Measurements from ENCODE around the gene DDX51. TPM values are rescaled to one million over a fixed set of nuclear protein-coding genes. Genes with fewer than 3 reads are reported as not detected.
"Not testable (repeated sequence)": the region's sequence is repeated elsewhere in the genome, so short reads cannot be mapped to it uniquely, and the experiment has no call there.

The DDX51 gene
- polyA plus RNA-seq, 1 donor, result 19.5 TPM

DNA sequence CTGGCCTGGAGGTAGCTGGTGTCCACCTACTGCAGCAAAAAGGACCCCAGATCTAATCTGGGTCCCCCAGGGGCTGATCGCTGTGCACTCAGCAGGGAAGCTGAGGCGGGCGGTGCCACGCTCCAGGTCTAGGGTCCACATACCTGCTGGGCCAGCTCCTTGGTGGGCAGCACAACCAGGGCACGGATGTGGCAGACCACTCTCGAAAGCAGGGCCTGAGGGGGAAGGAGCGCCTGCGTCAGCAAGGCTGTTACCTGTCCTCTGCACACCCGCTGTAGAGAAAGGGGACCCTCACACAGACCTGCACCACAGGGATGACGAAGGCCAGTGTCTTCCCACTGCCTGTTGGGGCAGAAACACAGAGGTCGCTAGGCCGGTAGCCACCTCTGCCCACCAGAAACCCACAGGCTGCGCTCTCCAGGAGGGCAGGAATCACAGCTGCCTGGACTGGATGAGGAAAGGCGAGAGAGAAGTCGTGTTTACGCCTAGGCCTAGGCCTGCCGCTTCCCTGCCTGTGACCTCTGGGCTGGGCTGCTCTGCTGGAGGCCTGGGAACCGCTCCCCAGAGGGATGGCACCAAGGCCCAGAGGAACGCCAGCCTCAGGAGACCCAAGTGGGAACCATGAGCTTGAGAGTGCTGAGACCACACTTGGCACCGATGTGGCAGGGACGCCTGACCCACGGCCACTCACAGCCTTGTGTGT, 2.0 kb downstream of the DDX51 start:
- DNase-seq, result no peak

DNA sequence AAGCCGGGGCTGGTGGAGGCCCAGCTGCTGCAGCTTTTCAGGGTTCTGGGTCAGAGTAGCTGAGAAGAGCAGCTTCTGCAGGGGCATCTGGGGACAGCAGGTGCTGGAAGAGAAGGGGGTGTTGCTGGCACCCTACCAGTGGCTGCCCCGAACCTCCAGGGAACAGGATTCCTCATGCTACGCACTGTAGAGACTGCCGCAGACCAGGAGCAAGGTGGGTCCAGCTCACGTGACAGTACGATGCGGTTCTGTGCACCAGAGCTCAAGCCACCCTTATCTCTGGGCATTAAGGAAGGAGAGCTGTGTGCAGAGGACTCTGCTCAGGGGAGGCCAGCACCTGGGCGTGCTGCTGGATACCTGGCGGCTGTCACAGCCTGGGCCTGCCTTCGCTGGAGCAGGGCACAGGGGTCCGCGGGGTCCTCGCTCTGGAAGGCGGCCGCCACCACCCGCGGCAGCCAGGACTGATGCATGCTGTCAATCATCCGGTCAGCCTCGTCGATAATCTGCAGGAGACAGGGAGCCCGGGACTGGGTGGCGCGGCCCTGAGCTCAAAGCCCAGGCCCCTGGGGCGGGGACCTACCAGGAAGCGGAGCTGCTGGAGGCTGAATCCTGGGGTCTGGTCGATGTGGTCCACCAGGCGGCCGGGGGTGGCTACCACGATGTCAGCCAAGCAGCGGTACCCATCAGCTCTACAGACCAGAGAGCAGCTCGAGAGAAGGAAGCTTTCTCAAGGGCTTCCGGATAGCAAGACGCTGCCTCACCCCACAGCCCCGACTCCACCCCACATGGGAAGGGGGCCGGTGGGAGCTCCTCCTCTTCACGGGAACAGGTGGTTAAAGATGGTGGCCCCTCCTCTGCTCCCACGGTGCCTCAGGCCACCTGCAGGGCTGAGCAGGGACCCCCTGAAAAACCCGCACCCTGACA, 2.9 kb downstream of the DDX51 start:
- no peak for DNase-seq

DNA sequence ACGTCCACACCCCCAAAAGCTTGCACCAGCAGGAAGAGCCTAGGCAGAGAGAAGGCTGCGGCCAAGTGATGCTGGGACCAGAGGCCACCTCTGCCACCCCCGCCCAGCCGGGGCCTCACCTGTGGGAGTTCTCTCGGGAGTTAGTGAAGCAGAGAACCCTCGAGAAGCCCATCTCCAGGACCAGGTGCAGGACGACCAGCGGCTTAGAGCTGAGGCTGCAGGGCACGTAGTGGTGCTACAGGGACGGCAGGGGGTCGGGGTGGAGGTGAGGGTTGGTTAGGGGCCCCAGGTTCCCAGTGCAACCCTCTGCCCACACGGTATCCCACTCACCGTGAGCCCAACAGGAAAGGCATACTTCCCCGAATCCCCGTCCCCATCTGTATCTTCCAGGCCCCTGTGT, 3.6 kb downstream of the DDX51 start:
- DNase-seq, result no peak

DNA sequence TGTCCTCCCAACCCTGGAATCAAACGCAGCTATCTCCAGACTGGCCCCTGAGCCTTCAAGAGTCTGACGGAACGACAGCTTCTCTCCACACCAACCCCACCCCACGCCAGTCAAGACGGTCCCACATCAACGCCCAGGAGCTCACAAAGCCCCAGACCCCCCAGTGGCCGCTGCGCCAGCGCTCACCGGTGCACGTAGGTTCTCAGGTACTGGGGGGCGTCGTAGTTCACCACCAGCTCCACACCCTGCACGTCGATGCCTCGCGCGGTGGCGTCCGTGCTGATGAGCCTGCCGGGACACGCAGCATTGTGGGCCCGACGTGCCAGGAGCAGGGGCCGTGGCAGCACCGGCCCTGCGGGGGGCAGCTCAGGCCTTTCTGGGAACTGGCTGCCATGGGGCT, 4.2 kb downstream of the DDX51 start:
- no peak for DNase-seq

DNA sequence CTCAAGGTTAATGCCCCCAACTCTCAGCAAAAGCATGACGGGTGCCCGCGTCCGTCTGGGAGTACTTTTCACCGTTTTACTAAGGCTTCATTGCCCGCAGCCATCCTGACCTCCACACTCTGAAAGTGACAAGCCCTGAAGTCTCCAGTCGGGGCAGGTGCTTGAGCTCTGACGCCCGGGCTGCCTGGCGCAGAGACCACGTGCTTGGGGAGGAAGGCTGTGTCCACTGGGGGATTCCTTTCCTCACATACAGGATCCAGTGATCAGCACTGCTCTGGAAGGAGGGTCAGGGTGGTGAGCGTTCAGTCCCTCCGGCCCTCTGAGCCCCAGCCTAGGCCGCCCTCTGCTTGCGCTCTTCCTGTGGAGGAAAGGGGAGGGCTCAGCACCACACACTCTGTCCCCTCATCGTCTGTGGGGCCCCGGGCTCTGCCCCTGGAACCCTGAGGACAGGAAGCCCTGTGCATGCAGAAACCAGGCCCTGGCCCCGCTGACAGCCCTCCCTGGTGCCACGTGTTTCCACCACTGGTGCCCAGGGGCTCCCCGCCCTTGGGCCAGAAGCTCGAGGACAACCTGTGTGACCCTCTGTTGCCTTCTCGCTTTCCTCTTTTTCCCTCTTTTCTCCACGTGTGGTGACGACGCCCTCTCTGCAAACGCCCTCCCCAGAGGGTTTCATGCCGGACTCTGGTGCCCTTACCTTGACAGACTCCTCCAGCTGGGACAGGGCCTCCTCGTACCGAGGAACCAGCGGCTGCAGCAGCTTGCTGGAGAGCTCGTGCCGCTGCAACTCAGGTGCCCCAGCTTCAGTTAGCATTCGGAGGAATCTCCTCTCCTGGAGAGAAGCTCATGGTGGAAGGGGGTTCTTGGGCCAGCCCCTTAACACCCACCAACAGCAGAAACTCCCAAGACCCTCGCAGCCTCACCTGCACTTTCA, 4.9 kb downstream of the DDX51 start:
- no peak for DNase-seq

DNA sequence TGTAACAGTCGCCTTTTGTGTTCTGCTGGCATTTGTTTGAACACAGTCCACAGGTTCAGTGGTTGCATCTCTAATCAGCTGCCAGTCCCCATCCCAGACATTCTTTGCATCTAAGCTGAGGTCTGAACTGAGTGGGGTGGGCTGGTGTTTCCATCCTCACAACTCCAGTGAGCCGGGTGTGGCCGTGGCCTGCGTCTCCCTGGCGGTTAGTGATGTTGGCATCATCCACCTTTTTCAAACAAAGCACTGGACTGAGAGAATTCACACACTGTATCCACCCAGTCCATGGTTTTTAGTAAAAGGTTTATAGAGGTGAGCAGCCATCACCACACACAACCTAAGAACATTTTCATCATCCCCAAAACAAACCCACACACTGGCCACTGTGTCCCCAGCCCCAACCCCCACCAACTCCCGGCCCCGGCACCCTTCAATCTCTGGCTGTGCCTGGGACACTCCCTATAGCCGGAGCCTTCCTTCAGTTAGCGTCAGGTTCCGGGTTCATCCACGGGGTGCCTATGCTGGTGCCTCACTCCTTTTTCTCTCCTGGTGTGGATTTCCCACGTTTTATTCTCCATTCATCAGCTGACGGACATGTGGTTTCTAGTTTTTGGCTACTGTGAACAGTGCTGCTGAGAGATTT, 6.5 kb downstream of the DDX51 start:
- no peak for DNase-seq

DNA sequence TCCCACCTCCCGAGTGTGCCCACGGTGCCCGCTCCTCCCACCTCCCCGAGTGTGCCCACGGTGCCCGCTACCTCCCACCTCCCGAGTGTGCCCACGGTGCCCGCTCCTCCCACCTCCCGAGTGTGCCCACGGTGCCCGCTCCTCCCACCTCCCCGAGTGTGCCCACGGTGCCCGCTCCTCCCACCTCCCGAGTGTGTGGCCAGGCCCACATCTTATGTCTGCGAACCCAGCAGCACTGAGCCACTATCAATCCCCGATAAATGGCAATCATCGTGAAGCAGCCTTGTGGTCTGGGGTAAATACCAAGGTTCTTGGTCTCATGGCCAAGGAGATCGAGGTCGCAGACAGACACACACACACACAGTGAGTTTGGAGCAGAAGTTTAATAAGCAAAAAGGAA, 7.9 kb downstream of the DDX51 start:
- DNase-seq, result not testable (repeated sequence)

DNA sequence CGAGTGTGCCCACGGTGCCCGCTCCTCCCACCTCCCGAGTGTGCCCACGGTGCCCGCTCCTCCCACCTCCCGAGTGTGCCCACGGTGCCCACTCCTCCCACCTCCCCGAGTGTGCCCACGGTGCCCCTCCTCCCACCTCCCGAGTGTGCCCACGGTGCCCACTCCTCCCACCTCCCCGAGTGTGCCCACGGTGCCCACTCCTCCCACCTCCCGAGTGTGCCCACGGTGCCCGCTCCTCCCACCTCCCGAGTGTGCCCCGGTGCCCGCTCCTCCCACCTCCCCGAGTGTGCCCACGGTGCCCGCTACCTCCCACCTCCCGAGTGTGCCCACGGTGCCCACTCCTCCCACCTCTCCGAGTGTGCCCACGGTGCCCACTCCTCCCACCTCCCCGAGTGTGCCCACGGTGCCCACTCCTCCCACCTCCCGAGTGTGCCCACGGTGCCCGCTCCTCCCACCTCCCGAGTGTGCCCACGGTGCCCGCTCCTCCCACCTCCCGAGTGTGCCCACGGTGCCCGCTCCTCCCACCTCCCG, 9.4 kb downstream of the DDX51 start:
- not testable (repeated sequence) for DNase-seq

DNA sequence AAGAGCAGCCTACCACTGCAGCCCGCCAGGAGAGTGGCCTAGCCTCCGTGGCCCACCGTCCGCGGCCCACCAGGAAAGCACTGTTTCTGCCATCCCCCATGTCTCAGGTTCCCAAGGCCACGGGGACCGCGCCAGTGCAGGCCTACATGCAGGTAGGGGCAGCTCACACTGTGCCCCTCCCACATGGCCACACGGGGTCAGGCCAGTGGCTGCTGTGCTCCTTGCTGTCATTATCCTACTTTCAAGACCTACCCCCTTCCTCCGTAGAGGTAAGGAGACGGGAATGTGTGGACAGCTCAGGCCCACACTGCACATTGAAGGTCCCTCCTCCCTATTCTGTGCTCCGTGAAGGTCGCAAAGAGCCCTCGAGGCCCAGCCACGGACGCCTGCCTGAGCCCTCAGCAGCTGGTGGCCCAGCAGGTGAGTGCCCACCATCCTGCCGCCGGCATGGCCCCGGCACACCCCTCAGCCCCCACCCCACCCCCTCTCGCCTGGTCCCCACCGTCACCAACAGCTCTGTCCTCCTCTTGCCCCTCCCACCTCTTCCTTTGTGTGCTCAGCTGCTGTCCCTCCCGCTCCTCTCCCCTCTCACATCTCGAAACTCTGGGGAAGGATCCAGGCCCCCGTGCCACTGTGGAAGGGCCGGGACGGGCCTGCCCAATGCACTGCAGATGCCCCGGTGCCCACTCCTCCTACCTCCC, 10.0 kb downstream of the DDX51 start:
- DNase-seq, result no peak

DNA sequence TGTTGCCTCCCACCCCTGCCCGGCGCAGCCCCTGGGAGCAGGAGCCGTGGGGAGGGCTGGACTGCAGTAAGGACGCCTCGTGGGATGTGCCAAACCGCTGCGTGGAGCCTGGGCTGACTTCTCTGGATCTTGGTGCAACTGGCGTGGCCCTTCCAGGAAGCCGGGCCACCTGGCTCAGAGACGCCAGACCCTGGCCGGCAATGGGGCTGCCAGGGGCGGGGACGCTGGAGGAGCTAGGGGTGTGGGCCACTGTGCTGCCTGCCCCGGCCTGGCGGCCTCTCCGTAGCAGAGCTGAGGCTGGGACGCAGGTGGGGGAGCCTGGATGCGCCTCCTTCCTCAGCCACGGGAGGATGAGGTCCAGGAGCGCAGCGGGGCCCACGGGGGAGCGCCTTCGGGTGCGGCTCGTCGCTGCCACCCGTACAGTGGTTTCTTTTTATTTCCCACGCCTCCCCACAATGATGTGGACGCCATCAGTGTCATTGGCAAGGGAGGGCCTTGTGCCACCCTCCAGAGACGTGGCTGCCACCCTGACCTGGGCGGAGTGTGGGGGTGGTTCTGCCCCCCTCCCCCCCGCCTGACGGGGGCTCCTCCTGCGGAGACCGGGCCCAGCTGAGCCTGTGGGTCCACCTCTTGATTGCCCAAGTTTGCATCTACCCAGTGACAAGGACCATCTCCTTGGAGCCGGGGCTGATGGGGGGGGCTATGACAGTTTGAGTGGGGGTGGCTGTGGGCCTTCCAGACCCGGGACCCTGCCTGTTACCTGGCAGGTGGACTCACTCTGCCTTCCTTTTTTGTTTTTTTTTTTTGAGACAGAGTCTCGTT, 11.3 kb downstream of the DDX51 start:
- DNase-seq, result no peak

DNA sequence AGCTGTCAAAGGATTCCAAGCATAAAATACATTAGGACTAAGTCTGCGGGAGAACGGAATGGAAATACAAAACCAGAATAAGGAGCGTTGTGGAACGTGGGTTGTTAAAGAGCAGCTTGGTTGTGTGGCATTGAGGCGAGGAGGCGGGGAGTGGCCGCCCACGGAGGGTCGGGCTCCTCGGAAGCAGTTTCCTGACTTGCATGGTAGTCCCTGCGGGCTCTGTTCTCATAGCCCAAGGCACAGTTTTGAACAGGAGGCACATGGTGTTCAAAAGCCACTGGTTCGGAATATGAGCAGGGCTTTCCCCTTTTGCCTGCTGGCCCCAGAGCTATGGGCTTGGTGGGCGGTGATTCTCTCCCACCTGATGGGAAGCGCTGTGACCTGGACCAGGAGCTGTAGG, 12.2 kb downstream of the DDX51 start:
- no peak for DNase-seq

DNA sequence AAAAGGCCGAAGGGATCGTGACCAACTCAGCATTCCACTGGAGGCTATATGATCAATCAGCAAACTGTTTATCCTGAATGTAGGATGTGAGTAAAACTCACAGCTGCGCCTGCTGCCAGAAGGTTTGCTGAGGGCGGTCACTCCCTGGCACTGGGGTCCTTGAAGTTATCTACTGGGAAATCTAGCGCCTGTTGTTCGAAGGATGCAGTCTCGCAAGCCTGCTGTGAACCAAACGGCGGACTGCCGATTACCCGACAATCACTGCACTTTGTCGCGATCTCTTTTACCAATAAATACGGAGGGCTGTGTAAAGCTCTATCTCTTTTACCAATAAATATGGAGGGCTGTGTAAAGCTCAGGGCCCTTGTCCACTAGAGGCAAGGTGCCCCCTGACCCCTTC, 12.9 kb downstream of the DDX51 start:
- DNase-seq, result no peak

DNA sequence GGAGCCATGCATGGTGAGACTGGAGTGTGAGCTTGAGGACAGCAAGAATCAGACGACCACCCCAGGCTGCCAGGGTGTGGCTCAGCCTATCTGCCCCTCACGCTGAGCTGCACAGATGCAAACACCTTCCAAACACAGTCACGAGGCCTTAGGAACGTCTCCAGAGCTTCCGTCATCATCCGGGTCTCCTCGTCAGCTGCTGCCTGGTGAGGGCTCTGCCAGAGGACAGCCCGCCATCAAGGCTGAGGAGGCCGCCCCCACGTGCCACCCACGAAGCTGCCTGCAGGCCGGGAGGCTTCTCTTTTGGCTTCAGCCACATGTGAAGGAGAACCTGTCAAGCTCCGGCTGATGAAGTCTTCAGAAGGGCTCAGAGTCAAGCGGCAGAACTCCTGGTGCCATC, 13.4 kb downstream of the DDX51 start:
- no peak for DNase-seq

DNA sequence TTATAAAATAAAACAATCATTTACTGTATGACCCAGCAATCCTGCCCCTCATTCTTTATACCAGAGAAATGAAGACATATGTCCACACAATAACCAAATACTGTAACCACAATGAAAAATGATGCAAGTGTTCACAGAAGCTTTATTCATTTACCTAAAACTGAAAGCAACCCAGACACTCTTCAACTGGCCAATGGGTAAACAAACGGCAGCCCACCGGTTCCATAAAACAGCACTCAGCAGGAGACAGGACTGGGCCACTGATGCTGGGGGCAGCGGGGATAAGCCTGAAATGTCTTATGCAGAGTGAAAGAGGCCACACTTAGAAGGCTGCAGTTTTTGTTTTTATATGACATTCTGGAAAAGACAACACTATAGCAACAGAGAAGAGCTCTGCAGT, 15.1 kb downstream of the DDX51 start:
- DNase-seq, result no peak

DNA sequence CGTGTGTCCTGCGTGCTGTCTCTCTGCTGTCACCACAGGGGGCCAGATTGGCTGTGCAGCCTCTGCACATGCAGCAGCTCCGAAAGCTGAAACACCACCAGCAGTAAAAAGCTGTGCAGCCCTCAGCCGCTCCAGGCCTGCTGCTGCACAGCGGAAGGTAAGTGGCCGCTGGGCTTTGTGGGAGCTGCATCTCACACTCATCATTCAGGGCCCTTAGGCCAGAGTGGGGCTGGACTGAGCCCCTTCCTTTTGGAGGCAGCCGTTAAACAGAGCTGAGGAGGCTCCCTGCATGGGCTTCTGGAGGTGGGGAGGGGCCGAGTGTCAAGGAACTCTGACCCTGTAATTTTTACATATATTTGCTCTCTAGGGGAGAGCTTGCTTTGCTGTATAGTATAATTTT, 17.1 kb downstream of the DDX51 start:
- DNase-seq, result no peak

DNA sequence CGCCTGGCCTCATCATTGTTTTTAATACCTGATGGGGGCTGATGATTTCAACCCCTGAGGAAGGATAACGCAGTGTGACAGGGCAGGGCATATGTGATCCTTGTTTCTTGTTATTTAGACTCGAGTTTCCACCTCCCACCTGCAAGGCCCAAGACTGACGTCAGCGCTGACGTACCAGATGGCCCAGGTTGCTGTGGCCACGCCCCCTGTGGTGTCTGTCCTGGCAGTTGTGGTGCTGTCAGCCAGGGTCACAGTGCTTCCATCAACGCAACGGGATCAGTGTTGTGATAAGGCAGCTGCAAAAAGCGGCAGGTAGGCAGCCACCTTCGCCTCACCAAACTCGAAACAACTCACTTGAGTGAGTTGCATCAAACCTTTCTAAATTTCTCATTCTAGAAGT, 18.4 kb downstream of the DDX51 start:
- no peak for DNase-seq

DNA sequence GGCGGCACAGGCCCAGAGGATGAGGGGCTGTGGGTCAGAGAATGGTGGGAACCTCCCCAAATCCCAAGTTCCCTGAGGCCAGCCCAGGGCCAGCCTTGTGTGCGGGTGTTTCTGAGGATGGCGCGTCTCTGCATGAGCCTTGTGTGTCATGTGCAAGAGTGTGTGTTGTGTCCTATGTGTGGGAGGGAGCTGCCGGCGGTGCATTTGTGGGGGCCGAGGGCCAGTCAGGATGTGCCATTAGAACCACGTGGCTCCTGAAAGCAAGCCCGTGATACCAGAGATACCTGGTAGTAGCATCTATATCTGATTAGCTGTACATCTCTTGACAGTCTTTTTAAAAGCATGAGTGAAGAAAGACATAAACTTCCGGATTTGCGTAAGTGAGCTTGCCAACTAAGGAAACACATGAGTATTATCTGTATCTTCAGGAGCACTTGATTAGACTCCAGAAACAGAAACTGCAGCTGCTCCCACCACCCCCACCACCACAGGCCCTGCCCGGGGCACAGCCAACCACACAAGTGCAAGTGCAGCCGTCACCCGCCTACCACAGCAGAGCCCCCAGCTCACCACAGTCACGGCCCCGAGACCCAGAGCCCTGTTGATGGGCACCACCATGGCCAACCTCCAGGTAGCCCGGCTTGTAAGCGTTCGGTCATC, 19.2 kb downstream of the DDX51 start:
- DNase-seq, result no peak

DNA sequence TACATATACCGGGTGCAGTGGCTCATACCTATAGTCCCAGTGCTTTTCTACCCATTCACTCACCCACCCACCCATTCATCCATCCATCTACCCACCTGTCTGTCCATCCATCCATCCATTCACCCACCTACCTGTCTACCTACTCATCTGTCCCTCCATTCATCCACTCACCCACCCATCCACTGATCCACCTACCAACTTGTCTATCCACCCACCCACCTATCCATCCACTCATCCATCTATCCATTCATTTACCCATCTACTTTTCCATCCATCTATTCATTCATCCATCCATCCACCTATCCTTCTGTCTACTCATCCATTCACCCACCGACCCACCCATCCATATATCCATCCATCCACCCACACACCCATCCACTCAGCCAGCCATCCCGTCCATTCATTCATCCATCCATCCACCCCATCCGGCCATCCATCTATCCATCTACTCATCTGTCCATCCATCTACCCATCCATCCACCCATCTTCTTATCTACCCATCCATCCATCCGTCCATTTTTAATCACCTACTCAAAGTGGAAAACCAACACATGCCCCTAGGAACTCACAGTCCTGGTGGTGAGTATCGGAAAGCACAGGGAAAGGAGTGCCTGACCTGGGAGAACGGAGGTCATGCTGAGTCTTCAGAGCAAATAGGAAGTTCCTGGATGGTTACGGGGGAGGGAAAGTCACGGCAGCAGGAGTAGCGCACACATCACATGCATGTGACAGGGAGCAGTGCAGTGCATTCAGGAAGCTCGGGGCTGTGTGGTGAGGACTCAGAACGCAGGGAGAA, 20.0 kb downstream of the DDX51 start:
- DNase-seq, result no peak

DNA sequence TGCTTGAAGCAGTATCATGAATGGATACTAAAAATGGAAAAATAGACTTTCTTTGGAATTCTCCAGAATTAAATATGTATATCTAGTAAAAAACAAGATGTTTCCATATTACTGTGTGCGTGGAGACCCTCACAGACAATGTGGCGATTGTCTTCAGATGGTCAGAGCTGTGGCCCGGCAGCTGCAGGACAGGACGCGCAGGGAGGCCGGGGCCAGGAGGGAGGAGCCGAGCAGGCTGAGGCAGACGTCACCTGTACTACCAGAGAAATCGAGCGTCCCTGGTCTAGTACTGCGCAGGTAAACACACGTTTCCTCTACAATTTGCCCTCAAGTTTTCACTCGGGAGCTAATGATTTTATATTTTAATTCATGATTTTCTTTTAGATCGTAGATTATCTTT, 22.8 kb downstream of the DDX51 start:
- no peak for DNase-seq
